ENCODE results near the gene FGD2.
A peak's percentile ranks its signal among the peaks of the same experiment; 100 is the strongest.
"Not testable (repeated sequence)": the region's sequence is repeated elsewhere in the genome, so short reads cannot be mapped to it uniquely, and the experiment has no call there.

Gene FGD2

DNA sequence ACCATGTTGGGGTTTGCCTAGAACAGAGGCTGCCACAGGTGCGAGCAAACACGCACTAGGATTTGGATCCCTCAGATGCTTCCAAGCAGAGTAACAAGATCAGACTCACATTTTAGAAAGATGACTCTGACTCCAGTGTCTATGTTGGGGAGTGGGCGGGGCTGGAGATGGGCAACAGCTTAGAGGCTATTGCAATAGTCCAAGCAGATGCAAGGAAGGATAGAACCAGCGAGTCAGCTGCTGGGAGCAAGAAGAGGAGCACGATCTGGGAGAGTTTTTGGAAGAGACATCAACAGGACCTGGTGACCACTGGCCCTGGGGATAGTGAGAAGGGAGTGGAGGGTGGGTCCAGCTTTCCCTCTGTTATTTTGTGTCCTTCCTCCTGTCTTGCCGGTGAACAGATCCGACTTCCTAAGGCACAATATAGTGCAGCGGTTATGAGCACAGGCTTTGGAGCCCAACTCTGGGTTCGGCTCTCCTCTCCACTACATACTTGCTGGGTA lies 52.7 kb downstream of the FGD2 start:
- no peak overlapping the region for H3K4me3 ChIP-seq (ENCODE audit: low read depth, low read length)
- in situ Hi-C loops (cut with HindIII; ENCODE audit: low sequenced_read_pairs): no loop called here
- no peak for DNase-seq (ENCODE audit: low read depth, low spot score)
- TF ChIP-seq, protein P1, sequence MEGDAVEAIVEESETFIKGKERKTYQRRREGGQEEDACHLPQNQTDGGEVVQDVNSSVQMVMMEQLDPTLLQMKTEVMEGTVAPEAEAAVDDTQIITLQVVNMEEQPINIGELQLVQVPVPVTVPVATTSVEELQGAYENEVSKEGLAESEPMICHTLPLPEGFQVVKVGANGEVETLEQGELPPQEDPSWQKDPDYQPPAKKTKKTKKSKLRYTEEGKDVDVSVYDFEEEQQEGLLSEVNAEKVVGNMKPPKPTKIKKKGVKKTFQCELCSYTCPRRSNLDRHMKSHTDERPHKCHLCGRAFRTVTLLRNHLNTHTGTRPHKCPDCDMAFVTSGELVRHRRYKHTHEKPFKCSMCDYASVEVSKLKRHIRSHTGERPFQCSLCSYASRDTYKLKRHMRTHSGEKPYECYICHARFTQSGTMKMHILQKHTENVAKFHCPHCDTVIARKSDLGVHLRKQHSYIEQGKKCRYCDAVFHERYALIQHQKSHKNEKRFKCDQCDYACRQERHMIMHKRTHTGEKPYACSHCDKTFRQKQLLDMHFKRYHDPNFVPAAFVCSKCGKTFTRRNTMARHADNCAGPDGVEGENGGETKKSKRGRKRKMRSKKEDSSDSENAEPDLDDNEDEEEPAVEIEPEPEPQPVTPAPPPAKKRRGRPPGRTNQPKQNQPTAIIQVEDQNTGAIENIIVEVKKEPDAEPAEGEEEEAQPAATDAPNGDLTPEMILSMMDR (IDR thresholded peaks at IDR 0.05; ENCODE audit: low read depth, low read length): no peak

DNA sequence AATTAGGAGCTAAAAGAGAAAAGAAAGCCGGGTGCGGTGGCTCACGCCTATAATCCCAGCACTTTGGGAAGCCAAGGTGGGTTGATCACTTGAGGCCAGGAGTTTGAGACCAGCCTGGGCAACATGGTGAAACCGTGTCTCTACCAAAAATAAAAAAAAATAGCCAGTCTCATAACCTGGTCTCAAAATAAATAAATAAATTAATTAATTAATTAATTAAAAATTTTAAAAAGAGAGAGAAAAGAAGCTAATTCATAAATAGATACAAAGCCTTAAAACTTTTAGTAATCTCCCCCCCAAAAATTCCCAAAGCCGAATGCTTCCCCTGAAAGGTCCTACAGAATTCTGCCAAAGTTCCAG lies 53.5 kb downstream of the FGD2 start:
- DNase-seq (ENCODE audit: low read depth, low spot score); H3K4me3 ChIP-seq (ENCODE audit: low read depth, low read length); in situ Hi-C loops (cut with HindIII; ENCODE audit: low sequenced_read_pairs): not testable (repeated sequence)

DNA sequence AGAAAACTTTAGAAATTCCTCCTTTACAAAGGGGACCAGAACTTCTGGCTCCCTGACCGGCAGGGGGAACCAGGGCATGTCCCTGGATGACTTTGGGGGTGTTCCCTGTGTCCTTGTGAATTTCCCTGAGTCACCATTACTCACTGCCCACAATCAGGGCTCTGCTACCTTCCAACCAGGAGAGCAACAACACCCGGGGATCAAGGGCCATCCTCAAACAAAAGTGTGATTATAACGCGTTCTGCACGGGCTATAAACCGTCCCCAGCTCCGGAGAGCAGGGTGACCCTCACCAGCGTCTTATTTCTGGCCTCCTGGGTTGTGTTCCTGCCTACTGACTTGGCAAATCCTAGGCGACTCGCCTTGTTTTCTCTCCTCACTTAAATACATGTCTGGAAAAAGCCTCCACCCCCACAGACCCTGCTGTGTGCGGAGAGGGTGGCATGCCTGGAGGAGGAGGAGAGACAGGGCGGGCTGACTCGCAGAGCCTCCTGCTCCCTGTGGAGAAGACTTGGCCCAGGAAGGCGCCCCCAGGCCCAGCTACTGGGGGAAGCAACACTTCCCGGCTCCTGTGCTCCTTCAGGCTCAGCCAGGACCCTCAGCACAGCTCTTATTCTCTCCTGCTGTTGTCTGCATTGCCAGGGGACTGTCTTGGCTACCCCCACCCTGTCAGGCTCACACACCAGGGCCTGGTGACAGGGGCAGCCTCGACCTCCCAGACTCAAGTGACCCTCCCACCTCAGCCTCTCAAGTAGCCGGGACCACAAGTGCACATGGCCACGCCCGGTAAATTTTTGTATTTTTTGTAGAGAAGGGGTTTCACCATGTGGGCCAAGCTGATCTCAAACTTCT lies 54.1 kb downstream of the FGD2 start:
- peak; percentile 94 for DNase-seq (ENCODE audit: low read depth, low spot score)
- in situ Hi-C loops (cut with HindIII; ENCODE audit: low sequenced_read_pairs): no loop called here
- TF ChIP-seq, protein P1 (IDR thresholded peaks at IDR 0.05; ENCODE audit: low read depth, low read length): peak; percentile 73
- H3K4me3 ChIP-seq (ENCODE audit: low read depth, low read length): no peak overlapping the region

DNA sequence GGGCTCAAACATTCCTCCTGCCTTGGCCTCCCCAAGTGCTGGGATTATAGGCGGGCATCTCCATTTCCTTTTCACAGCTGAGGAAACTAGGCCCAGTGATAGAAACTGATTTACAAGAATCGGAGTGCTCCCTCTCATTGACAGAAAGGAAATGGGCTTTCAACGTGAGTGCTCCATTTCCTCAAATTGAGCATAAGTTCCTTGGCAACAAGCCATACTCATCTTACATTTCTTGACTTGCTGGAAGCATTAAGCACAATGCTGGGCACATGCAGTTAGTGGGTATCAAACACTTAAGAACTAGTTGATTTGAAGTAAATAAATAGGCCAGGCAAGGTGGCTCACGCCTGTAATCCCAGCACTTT lies 54.7 kb downstream of the FGD2 start:
- in situ Hi-C loops (cut with HindIII; ENCODE audit: low sequenced_read_pairs): no loop called here
- no peak for DNase-seq (ENCODE audit: low read depth, low spot score)
- TF ChIP-seq, protein P1 (IDR thresholded peaks at IDR 0.05; ENCODE audit: low read depth, low read length): no peak
- no peak overlapping the region for H3K4me3 ChIP-seq (ENCODE audit: low read depth, low read length)

DNA sequence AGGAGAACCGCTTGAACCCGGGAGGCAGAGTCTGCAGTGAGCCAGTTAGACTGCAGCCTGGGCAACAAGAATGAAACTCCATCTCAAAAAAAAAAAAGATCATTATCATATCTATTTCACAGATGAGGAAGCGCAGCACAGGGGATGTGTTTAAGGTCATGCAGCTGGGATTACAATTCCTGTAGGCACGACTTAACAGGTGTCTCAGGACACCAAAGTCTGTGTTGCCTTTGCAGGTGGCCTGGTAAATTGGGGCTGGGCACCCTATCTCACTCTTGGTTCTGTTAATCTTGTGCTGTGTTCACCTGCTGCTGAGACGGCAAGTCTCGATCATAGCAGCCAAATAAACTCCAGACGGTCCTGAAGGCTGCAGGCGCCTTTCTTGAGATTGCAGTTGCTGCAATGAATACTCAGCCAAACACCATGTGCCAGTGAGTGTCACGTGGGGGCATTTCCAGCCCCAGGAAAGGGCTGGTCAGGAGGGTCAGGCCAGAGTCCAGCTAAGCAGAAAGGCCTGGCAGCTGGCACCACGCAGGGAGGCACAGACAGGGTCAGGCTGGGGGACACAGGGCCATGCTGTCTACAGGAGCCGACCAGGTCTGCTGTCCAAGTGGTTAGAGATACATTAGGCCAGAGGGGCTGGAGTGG lies 55.8 kb downstream of the FGD2 start:
- TF ChIP-seq, protein P1 (IDR thresholded peaks at IDR 0.05; ENCODE audit: low read depth, low read length): no peak
- no peak for DNase-seq (ENCODE audit: low read depth, low spot score)
- in situ Hi-C loops (cut with HindIII; ENCODE audit: low sequenced_read_pairs): no loop called here
- H3K4me3 ChIP-seq (ENCODE audit: low read depth, low read length): no peak overlapping the region

DNA sequence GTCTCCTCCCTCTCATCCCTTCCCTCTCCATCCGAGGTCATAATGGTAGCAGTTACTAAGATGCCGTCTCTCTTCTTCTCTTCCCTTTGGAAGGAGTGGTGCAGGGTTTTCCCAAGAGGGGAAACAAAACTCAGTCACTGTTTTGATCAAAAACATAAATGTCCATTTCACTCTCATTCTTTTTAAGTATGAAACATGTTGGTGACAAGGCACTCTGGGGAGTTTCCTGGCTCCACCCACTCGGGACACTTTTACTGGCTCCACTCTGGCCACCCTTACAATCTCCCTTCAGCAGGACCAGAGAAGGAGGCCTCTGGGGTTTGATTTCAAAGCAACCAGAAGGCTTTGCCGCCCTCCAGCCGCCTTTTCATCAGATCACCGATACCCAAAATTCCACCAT lies 57.0 kb downstream of the FGD2 start:
- no peak for DNase-seq (ENCODE audit: low read depth, low spot score)

More for the DNA sequence above, 57.0 kb downstream of the FGD2 start:
- TF ChIP-seq, protein P1 (IDR thresholded peaks at IDR 0.05; ENCODE audit: low read depth, low read length): no peak
- H3K4me3 ChIP-seq (ENCODE audit: low read depth, low read length): no peak overlapping the region
- in situ Hi-C loops (cut with HindIII; ENCODE audit: low sequenced_read_pairs): no loop called here
